ENCODE data around the gene F2. TPM values are rescaled to one million over a fixed set of nuclear protein-coding genes. Genes with fewer than 3 reads are reported as not detected.

Gene F2
- total and polyA plus RNA-seq, 2 of the 13 experiments (the other 11 are each of a cell fraction or from before 2014, with no cell fraction given) = 330 to 801 TPM

DNA sequence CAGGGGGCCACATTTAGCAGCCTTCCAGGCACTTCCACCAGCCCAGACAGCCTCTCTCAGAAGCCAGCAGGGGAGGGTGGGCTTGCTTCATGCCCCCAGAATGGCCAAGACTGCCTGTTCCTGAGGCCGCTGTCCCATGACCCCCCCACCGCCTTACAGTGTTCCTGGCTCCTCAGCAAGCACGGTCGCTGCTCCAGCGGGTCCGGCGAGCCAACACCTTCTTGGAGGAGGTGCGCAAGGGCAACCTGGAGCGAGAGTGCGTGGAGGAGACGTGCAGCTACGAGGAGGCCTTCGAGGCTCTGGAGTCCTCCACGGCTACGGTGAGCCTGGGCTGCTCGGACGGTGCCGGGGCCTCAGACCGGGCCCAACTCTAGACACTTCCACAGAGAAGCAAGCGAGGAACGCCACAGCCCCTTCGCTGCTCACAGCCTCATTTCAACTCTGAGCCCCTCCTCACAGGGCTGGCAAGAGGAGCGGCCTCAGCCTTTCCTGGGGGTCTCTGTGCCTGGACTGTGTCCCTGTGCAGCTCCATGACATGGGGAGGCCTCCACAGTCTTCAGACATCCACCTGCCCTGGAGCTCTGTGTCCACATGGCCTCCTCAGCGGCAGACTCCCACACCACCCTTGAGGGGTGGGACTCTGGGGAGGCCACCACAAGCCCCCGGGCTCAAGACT lies 668 bp downstream of the F2 start:
- Histone ChIP-seq H3K79me2 (ENCODE audit: insufficient read depth, low read length) (peaks cover 53% of the 10 kb centered on the region), H3K4me3 (replicated peaks in 1 of 3; ENCODE audit: insufficient read depth in 1 of 3, low read depth in 2 of 3, low read length in 3 of 3) (peak overlapping the region; percentile 76 to 92 (median 83)), H3K9me3 (ENCODE audit: low read length) (no peaks in the 10 kb centered on the region), H3K9ac (ENCODE audit: insufficient read depth, low read depth, low read length) (peak overlapping the region; percentile 86), H3K27me3 (ENCODE audit: control insufficient read depth in 1 of 2, insufficient read depth in 2 of 2, low read length in 2 of 2) (no peaks in the 10 kb centered on the region; a peak in 1 of 5 replicates), H3K4me1 (ENCODE audit: insufficient read depth, low read length) (peaks cover 87% of the 10 kb centered on the region), H3K27ac (ENCODE audit: extremely low read length, insufficient read depth, low read length) (peak overlapping the region; percentile 92), H3K4me2 (ENCODE audit: low read depth, low read length) (peak overlapping the region; percentile 94), H2AFZ (ENCODE audit: low read length) (no peak overlapping the region), H4K20me1 (ENCODE audit: insufficient read depth, low read length) (peaks cover 18% of the 10 kb centered on the region), H3K36me3 (replicated peaks in 1 of 2; ENCODE audit: control insufficient read depth in 1 of 2, insufficient read depth in 2 of 2, low read length in 2 of 2) (peaks cover 6 to 18% of the 10 kb centered on the region in 2 experiments)
- in situ Hi-C loops (cut with HindIII; ENCODE audit: extremely low pct_ligation_motif_present, low pct_unique_long_range_greater_than_20kb) = no loop called here
- CTCF ChIA-PET (ENCODE audit: low intra/inter-chr PET ratio, low total read pairs) = no interaction called here
- no peak for FAIRE-seq
- TSS peak; percentile 43 for BruUV-seq (replicated peaks)
- intact Hi-C loops (cut with micrococcal nuclease; ENCODE audit: unreplicated experiment) = loop anchor here (5.0 kb wide), 2 partner anchors 47 to 718 kb away; no protein-coding TSS in a partner anchor
- WGBS (ENCODE audit: low lambda C conversion rate) = 0% methylated on average over 4 of the region's 25 CpGs
- ATAC-seq = no peak
- DNase-seq (ENCODE audit: low spot score) = no peak
- POLR2A ChIA-PET = interaction anchor here (0.6 to 12.3 kb wide), 25 partner anchors 9 to 474 kb away, joined by 3 to 272 read pairs (median 6); partner anchors contain the start of genes ARHGAP1, ATG13, MDK and ZNF408
- TF ChIP-seq CHCHD3 (CRISPR knock-in tag; IDR thresholded peaks at IDR 0.05) (peak; percentile 84), ZC3H4 (CRISPR knock-in tag; IDR thresholded peaks at IDR 0.05; ENCODE audit: borderline replicate concordance) (peak; percentile 93; the same call in 1 of the 2 replicates), ZNF781 (CRISPR knock-in tag; IDR thresholded peaks at IDR 0.05; ENCODE audit: borderline replicate concordance, not compliant biosample characterization) (peak; percentile 82), ZNF605 (CRISPR knock-in tag; IDR thresholded peaks at IDR 0.05) (peak; percentile 0), ZNF724P (CRISPR knock-in tag; IDR thresholded peaks at IDR 0.05; ENCODE audit: borderline replicate concordance) (peak; percentile 74; the same call in 1 of the 2 replicates), FUBP1 (CRISPR knock-in tag; IDR thresholded peaks at IDR 0.05; ENCODE audit: borderline replicate concordance) (0 out of 2 replicates have a peak, but pooled peaks have one; percentile 75), ZNF839 (CRISPR knock-in tag; IDR thresholded peaks at IDR 0.05; ENCODE audit: borderline replicate concordance) (0 out of 2 replicates have a peak, but pooled peaks have one; percentile 4), ELF4 (CRISPR knock-in tag; IDR thresholded peaks at IDR 0.05; ENCODE audit: borderline replicate concordance) (0 out of 2 replicates have a peak, but pooled peaks have one; percentile 13)
- TF ChIP-seq, protein P1, sequence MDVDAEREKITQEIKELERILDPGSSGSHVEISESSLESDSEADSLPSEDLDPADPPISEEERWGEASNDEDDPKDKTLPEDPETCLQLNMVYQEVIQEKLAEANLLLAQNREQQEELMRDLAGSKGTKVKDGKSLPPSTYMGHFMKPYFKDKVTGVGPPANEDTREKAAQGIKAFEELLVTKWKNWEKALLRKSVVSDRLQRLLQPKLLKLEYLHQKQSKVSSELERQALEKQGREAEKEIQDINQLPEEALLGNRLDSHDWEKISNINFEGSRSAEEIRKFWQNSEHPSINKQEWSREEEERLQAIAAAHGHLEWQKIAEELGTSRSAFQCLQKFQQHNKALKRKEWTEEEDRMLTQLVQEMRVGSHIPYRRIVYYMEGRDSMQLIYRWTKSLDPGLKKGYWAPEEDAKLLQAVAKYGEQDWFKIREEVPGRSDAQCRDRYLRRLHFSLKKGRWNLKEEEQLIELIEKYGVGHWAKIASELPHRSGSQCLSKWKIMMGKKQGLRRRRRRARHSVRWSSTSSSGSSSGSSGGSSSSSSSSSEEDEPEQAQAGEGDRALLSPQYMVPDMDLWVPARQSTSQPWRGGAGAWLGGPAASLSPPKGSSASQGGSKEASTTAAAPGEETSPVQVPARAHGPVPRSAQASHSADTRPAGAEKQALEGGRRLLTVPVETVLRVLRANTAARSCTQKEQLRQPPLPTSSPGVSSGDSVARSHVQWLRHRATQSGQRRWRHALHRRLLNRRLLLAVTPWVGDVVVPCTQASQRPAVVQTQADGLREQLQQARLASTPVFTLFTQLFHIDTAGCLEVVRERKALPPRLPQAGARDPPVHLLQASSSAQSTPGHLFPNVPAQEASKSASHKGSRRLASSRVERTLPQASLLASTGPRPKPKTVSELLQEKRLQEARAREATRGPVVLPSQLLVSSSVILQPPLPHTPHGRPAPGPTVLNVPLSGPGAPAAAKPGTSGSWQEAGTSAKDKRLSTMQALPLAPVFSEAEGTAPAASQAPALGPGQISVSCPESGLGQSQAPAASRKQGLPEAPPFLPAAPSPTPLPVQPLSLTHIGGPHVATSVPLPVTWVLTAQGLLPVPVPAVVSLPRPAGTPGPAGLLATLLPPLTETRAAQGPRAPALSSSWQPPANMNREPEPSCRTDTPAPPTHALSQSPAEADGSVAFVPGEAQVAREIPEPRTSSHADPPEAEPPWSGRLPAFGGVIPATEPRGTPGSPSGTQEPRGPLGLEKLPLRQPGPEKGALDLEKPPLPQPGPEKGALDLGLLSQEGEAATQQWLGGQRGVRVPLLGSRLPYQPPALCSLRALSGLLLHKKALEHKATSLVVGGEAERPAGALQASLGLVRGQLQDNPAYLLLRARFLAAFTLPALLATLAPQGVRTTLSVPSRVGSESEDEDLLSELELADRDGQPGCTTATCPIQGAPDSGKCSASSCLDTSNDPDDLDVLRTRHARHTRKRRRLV (CRISPR knock-in tag; IDR thresholded peaks at IDR 0.05) = peak; percentile 40; the same call in 1 of the 2 replicates
- TF ChIP-seq, protein P2, sequence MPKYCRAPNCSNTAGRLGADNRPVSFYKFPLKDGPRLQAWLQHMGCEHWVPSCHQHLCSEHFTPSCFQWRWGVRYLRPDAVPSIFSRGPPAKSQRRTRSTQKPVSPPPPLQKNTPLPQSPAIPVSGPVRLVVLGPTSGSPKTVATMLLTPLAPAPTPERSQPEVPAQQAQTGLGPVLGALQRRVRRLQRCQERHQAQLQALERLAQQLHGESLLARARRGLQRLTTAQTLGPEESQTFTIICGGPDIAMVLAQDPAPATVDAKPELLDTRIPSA (CRISPR knock-in tag; IDR thresholded peaks at IDR 0.05; ENCODE audit: borderline replicate concordance) = no peak
- TF ChIP-seq, protein P3, sequence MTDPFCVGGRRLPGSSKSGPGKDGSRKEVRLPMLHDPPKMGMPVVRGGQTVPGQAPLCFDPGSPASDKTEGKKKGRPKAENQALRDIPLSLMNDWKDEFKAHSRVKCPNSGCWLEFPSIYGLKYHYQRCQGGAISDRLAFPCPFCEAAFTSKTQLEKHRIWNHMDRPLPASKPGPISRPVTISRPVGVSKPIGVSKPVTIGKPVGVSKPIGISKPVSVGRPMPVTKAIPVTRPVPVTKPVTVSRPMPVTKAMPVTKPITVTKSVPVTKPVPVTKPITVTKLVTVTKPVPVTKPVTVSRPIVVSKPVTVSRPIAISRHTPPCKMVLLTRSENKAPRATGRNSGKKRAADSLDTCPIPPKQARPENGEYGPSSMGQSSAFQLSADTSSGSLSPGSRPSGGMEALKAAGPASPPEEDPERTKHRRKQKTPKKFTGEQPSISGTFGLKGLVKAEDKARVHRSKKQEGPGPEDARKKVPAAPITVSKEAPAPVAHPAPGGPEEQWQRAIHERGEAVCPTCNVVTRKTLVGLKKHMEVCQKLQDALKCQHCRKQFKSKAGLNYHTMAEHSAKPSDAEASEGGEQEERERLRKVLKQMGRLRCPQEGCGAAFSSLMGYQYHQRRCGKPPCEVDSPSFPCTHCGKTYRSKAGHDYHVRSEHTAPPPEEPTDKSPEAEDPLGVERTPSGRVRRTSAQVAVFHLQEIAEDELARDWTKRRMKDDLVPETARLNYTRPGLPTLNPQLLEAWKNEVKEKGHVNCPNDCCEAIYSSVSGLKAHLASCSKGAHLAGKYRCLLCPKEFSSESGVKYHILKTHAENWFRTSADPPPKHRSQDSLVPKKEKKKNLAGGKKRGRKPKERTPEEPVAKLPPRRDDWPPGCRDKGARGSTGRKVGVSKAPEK (CRISPR knock-in tag; IDR thresholded peaks at IDR 0.05; ENCODE audit: borderline replicate concordance) = no peak
